ENCODE data around the gene PRF1.

- TF ChIP-seq, protein P1, sequence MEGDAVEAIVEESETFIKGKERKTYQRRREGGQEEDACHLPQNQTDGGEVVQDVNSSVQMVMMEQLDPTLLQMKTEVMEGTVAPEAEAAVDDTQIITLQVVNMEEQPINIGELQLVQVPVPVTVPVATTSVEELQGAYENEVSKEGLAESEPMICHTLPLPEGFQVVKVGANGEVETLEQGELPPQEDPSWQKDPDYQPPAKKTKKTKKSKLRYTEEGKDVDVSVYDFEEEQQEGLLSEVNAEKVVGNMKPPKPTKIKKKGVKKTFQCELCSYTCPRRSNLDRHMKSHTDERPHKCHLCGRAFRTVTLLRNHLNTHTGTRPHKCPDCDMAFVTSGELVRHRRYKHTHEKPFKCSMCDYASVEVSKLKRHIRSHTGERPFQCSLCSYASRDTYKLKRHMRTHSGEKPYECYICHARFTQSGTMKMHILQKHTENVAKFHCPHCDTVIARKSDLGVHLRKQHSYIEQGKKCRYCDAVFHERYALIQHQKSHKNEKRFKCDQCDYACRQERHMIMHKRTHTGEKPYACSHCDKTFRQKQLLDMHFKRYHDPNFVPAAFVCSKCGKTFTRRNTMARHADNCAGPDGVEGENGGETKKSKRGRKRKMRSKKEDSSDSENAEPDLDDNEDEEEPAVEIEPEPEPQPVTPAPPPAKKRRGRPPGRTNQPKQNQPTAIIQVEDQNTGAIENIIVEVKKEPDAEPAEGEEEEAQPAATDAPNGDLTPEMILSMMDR (IDR thresholded peaks at IDR 0.05 in 2 of 3, conservative IDR thresholded peaks at IDR 0.05 in 1 of 3; ENCODE audit: borderline replicate concordance in 1 of 3, insufficient read depth in 1 of 3, low read depth in 2 of 3, low read length in 2 of 3): no peak
- TF ChIP-seq RAD21 (IDR thresholded peaks at IDR 0.05; ENCODE audit: low read depth) (no peak), POLR2AphosphoS5 (IDR thresholded peaks at IDR 0.05; ENCODE audit: low read depth, low read length) (no peak), POLR2A (IDR thresholded peaks at IDR 0.05; ENCODE audit: borderline replicate concordance, extremely low read depth, insufficient read depth, insufficient read length) (no peak), CEBPB (IDR thresholded peaks at IDR 0.05; ENCODE audit: low read depth) (no peak), JUND (IDR thresholded peaks at IDR 0.05) (no peak)
Observed at GRCh38 chr10:70562036-70562755, 40.3 kb downstream of the PRF1 start.
